Fibroblast of the conjunctiva (primary cell): ENCODE data around the gene MIS18A.
"Not testable (repeated sequence)": the region's sequence is repeated elsewhere in the genome, so short reads cannot be mapped to it uniquely, and the experiment has no call there.

ENCODE experiments used
- DNase-seq: peaks from one replicate; pipeline ENCODE4 v3.0.0-alpha.2; 2010; ENCODE audit warnings: low read depth

The MIS18A gene

GRCh38 chr21:32278518-32279376 lies at the start of gene MIS18A:
TSS of gene MIS18A (minus strand) at chr21:32279049. CDS start at chr21:32279014, 35 bp downstream.
- peak; percentile 89 for DNase-seq

GRCh38 chr21:32328595-32328994 lies 49.7 kb upstream of the MIS18A start:
- no peak for DNase-seq

DNA sequence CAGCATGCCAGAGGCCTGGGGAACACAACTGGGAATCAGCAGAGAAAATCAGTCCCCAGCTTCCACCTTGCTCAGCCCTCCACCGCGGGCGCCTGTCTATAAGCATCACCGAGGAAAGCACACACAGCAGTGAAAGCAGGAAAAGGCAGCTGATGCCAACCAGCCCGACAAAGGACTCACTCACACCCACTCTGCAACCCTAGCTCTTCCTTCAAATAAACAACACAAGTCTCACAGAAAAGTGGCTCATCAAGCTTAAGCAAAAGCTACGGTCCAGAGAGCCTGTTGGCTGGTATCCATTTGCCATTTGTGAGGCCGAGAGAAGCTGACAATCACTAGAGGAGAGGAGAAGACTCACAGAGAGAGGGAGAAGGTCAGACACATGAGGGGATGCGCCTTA lies 46.9 kb upstream of the MIS18A start:
- no peak for DNase-seq

- no peak for DNase-seq
These were observed 43.8 kb upstream of the MIS18A start for GRCh38 chr21:32322676-32323075.

DNA sequence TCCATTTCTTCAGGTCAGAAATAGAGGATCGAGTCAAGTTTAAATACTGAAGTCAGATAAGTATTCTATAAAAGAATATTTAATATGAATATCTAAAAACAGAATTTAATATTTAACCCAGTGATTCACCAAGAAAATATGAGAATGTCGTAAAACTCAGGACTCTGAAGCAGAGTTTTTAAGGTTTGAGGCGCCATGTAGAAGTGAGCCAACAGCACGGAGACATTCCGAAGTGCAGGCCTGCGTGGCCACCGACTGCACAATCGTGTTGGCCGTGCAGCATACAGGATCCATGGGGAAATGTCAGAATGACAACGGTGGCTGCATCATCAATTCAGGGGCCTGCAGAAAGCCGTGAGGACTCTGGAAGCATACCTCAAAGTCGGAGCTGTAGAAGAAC lies 43.3 kb upstream of the MIS18A start:
- no peak for DNase-seq

DNA sequence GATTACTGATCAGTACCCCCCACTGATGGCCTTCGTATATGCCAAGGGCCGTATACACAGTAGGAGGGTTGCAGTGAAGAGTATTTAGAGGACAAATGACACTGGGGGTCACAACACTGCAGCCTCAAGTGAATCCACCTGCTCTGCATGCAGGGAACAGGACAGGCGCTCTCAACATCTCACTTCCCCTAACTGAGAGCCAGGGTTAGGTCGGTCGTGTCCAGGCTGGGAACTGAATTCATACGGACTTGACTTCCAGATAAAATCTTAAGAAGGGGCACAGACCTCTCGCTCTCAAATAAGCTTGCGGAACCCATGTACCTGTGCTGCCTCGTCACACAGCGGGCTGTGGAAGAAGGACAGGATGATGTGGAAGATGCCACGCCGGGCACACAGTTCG lies 42.6 kb upstream of the MIS18A start:
- no peak for DNase-seq

DNA sequence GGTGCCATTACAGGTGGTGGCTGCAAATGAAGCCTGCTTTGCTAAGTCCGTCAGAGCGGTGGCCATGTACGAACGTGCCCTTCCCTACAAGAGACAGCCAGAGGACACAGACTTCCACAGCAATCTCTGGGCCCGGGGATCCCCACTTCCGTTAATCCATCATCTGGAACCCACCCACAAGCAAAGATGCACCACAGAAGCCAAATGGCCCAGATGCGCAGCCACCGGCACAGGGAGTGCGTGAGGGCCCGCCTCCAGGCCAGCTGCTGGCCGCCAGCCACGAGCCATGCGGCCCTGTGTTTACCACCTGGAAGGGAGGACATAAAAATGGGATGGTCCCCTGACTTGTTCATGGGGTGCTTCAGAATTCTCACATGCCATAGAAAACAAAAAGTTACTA lies 41.9 kb upstream of the MIS18A start:
- DNase-seq, result no peak

GRCh38 chr21:32320059-32320458 lies 41.2 kb upstream of the MIS18A start:
- DNase-seq, result no peak

GRCh38 chr21:32319012-32319411 lies 40.2 kb upstream of the MIS18A start:
- no peak for DNase-seq

- no peak for DNase-seq
These were observed 38.9 kb upstream of the MIS18A start for GRCh38 chr21:32317726-32318125.

DNA sequence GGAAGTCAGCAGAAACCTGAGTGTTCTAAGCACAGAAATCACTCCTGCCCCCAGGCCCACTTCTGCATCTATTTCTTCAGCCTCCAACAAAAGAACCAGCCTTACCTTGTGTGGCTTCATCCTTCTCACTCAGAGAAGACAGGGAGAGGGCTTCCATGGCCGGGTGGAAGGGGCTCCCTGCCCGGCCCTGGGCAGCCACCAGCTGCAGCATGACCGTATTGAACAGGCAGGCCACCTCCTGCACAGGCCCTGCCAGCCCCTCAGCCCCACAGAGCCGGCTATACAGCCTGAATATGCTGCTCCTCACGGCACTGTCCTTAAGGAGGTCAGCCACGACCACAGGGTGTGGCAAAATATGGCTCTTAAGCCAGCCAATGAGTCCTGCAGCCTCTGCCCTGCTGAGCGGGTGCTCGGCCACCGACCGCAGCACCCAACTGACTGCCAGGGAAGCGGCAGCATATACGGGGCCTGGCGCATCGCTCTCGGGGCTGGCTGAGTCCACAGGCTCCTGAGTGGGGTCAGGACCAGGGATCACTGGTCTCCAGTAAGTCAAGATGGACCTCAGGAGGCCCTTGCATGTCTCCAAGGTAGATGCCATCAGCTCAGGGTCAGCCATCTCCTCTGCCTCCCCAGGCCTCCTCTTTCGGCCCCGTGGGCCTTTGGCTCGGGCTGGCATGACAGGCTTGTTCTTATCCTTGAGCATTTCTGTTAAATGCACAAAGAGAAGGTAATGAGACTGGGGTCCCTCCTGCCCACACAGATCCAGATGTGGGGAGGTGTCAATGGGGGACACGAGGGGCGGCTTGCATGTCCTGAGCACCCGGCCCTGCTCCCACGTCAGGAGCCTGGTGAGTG lies 37.7 kb upstream of the MIS18A start:
- DNase-seq, result no peak

GRCh38 chr21:32315511-32316281 lies 36.8 kb upstream of the MIS18A start:
- no peak for DNase-seq

DNA sequence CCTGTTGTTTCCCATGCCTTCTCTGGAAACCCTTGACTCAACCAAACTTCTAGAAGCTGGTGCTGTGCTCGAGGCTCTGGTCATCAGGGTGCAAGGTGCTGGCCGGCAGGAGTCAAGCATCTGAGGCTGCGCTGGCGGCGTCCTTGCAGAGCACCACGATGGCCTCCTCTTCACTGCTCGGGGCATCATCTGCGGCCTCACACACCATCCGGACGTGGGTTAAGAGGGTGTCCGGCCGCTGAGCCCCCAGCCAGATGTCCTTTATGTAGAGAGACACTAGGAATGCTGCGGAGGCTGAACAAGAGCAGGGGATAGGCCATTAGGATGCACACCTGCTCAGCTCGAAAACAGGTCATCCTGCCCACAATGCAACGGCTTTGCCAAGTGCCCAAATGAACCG lies 36.0 kb upstream of the MIS18A start:
- no peak for DNase-seq

- no peak for DNase-seq
These were observed 34.1 kb upstream of the MIS18A start for GRCh38 chr21:32312976-32313375.

- no peak for DNase-seq
These were observed 33.5 kb upstream of the MIS18A start for GRCh38 chr21:32312326-32312725.

- no peak for DNase-seq
These were observed 32.8 kb upstream of the MIS18A start for GRCh38 chr21:32311621-32312020.

- DNase-seq, result not testable (repeated sequence)
These were observed 32.1 kb upstream of the MIS18A start for GRCh38 chr21:32310976-32311375.

DNA sequence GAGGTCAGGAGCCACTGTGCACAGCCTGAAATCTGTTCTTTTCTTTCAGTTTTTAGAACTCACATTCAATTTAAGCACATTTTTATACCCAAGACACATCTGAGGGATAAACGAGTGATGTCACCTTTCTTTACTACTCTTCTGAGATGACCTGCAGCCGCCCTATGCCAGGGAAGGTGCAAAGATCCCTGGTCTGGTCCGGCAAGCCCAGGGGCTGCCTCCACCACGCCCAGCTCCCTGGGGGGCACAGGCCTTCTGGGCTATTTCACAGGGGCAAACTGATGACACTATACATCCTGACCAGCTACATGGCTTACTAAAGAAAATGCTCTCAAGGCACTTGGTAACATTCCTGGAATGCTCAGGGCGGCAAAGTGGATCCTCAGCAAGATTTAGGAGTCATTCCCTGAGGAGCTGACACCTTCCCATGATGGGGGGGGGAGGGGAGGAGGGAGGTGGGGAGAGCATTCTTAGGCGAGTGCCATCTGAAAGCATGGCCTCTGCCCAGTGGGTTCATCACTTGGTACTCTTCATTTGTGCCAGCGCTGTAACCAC lies 31.1 kb upstream of the MIS18A start:
- no peak for DNase-seq

GRCh38 chr21:32308696-32309095 lies 29.8 kb upstream of the MIS18A start:
- no peak for DNase-seq

GRCh38 chr21:32307706-32308105 lies 28.9 kb upstream of the MIS18A start:
- peak; percentile 31 for DNase-seq

DNA sequence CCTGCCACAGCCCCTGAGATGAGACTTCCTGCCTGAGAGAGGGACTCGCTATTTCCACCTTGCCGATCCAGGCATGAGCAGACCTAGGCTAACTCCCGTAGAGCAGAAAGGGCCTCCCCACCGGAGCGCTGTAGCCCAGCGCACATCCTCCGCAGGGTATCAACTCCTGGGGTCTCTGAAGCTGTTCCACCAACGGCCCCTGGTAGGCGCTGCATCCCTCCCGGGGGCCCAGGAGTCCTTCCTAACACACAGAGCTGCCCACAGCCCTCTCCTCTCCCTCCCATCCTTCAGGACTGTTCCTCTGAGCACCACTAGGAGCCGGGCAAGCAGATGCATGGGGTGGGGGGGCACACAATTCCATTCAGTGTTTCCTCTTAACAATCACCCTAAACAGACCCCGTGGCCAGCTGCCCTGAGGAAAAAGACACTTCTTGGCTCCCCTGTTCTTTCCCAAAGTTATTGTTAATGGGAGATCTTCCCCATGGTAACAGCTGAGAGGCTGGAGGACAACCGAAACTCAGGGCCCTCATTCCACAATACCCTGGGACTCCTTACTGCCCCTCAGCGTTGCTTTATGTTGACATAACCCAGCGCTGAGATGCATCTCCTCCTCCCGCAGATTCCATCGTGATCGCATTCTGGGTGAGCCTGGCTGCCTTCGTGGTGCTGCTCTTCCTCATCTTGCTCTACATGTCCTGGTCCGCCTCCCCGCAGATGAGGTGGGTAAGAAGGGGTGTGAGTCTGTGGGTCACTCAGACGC lies 27.4 kb upstream of the MIS18A start:
- no peak for DNase-seq
